Testis (tissue), 3 donors: Measurements from ENCODE around the gene UNC13D. TPM values are rescaled to one million over a fixed set of nuclear protein-coding genes. Genes with fewer than 3 reads are reported as not detected.
"Not testable (repeated sequence)": the region's sequence is repeated elsewhere in the genome, so short reads cannot be mapped to it uniquely, and the experiment has no call there.

ENCODE experiments used
- DNase-seq: peaks from one replicate; pipeline ENCODE4 v3.0.0-alpha.2; 2019
- H3K27ac ChIP-seq, 2 donors: fragments of 200-600 bp; sonication (generic); one replicate each; pipeline ENCODE4 v1.5.1; 2019
- H3K27me3 ChIP-seq: fragments of 200-600 bp; sonication (generic); one replicate; pipeline ENCODE4 v1.5.1; 2019
- H3K36me3 ChIP-seq: fragments of 200-600 bp; sonication (generic); one replicate; pipeline ENCODE4 v1.5.1; 2017; ENCODE audit warnings: low read depth; ENCODE audit errors: missing control alignments
- H3K4me1 ChIP-seq: fragments of 200-600 bp; sonication (generic); one replicate; pipeline ENCODE4 v1.5.1; 2019
- H3K4me3 ChIP-seq, 2 donors: fragments of 200-600 bp; sonication (generic); one replicate each; pipeline ENCODE4 v1.5.1; 2017 to 2019
- H3K9me3 ChIP-seq: fragments of 200-600 bp; sonication (generic); one replicate; pipeline ENCODE4 v1.5.1; 2017
- POLR2A ChIP-seq: fragments of 450-650 bp; IDR thresholded peaks from one replicate; pipeline ENCODE4 v1.6.1; 2017; ENCODE audit warnings: antibody characterized with exemption, mild to moderate bottlenecking, moderate library complexity
- WGBS, 2 donors: methylation state at CpG; one replicate each; pipeline ENCODE4 v1.1.5; 2018; 5-methylcytosine and 5-hydroxymethylcytosine counted together
- intact Hi-C: fragments of 100-400 bp; cut with DNase I; formaldehyde crosslinking; loops from one replicate; pipeline ENCODE4 v1.15.1; 2023; ENCODE audit warnings: low total_unique reads
- microRNA-seq, 2 donors: library from miRNA; unstranded; fragments of <30 nt; microRNA quantifications; one replicate each; pipeline ENCODE4, GENCODE V29; 2016; ENCODE audit warnings: borderline number of aligned reads in 2 of 2, borderline replicate concordance in 1 of 2
- polyA plus RNA-seq: library from polyadenylated mRNA; stranded (reverse); fragments of 350-450 nt; fragmentation: Illumina TruSeq; extraction: RNeasy Lipid Tissue Mini Kit (QIAGEN cat#74804); gene quantifications from one replicate; pipeline ENCODE4 v1.2.3, GENCODE V29; 2014; ENCODE audit warnings: low read depth, low replicate concordance; ENCODE audit not compliant: insufficient read depth
- total RNA-seq, 2 donors: library from RNA; depleted of rRNA; stranded (reverse); fragments of >200 nt; gene quantifications; one replicate each; pipeline ENCODE4 v1.2.3, GENCODE V29; 2016
- TF ChIP-seq, protein P1 (sequence below), 3 experiments: fragments of 450-650 bp in 2 of 3; fragments of 200-600 bp in 1 of 3; sonication (generic) in 1 of 3; IDR thresholded peaks; one replicate each; pipeline ENCODE4 v1.5.1; 2016 to 2019; ENCODE audit warnings: antibody characterized with exemption in 3 of 3, mild to moderate bottlenecking in 2 of 3, moderate library complexity in 1 of 3

UNC13D gene
- total and polyA plus RNA-seq, 3 donors from 2014 or later, result 10.2 to 20.4 (median 15.0) TPM

DNA sequence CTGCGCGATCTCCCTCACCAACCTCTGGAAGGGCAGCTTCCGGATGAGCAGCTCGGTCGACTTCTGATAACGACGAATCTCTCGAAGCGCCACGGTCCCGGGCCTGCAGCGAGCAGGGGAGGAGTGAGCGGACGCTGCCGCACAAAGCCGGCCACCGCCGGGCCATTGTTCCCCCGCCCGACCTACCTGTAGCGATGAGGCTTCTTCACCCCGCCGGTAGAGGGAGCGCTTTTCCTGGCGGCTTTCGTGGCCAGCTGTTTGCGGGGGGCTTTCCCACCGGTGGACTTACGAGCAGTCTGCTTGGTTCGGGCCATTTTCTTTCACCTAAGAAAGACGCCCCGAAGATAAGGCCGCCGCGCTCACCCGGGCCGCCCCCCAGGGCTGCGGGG, 65.3 kb downstream of the UNC13D start:
- intact Hi-C loops, result loop anchor here (10.0 kb wide), 1 partner anchor 66 kb away; the partner anchor contains the start of gene UNC13D
- no peaks in the 10 kb centered on the region for H3K27me3 ChIP-seq
- TF ChIP-seq, protein P1, sequence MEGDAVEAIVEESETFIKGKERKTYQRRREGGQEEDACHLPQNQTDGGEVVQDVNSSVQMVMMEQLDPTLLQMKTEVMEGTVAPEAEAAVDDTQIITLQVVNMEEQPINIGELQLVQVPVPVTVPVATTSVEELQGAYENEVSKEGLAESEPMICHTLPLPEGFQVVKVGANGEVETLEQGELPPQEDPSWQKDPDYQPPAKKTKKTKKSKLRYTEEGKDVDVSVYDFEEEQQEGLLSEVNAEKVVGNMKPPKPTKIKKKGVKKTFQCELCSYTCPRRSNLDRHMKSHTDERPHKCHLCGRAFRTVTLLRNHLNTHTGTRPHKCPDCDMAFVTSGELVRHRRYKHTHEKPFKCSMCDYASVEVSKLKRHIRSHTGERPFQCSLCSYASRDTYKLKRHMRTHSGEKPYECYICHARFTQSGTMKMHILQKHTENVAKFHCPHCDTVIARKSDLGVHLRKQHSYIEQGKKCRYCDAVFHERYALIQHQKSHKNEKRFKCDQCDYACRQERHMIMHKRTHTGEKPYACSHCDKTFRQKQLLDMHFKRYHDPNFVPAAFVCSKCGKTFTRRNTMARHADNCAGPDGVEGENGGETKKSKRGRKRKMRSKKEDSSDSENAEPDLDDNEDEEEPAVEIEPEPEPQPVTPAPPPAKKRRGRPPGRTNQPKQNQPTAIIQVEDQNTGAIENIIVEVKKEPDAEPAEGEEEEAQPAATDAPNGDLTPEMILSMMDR (IDR thresholded peaks at IDR 0.05), result peak; percentile 27 to 37 (median 34)
- TF ChIP-seq POLR2A, result no peak
- H3K36me3 ChIP-seq, result no peaks in the 10 kb centered on the region
- peak overlapping the region; percentile 99 for H3K4me3 ChIP-seq
- H3K9me3 ChIP-seq, result no peaks in the 10 kb centered on the region
- DNase-seq, result peak; percentile 55
- H3K27ac ChIP-seq, result peak overlapping the region; percentile 98 to 99
- H3K4me1 ChIP-seq, result peaks cover 26% of the 10 kb centered on the region
- WGBS, 2 donors, result 0% methylated on average over 37 of the region's 38 CpGs; no CpG with 5 or more reads in 1 of the 2 donors

DNA sequence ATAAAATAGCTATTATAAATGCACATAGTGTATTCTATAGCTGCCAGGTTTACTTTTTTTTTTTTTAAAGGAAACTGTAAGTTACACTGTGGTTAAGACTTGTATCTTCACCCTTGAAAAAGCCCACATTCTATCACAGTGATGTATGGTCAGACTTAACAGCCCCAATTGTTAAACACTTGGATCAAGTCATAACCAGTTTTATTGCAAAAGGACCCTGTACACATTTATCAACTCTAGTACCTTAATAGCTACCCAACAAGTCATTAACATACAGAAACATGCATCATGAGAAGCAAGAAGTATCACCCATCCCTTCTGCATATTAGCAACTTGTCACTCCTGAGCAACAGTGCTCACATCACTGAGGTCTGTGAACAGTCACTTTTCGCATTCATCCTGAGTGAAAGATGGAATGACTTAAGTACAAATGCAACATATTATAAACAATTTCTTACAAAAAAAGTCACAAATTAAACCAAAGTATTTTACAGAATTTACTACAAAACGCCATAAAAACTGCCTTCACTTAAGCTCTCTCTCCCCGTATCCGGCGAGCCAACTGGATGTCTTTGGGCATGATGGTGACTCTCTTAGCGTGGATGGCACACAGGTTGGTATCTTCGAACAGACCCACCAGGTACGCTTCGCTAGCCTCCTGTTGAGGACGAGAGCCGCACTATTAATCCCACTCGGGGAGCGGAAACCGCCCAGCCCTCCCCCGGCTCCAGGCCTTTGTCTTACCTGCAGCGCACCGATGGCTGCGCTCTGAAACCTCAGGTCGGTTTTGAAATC, 65.9 kb downstream of the UNC13D start:
- H3K9me3 ChIP-seq, DNase-seq, H3K36me3 ChIP-seq, H3K27me3 ChIP-seq: not testable (repeated sequence)
- intact Hi-C loops, result loop anchor here (10.0 kb wide), 1 partner anchor 67 kb away; the partner anchor contains the start of gene UNC13D
- Histone ChIP-seq H3K4me3 (peak overlapping the region; percentile 99), H3K27ac (peak overlapping the region; percentile 98 to 99), H3K4me1 (peaks cover 20% of the 10 kb centered on the region)
- WGBS, 2 donors, result 2% methylated on average over 16 to 19 of the region's 19 CpGs

DNA sequence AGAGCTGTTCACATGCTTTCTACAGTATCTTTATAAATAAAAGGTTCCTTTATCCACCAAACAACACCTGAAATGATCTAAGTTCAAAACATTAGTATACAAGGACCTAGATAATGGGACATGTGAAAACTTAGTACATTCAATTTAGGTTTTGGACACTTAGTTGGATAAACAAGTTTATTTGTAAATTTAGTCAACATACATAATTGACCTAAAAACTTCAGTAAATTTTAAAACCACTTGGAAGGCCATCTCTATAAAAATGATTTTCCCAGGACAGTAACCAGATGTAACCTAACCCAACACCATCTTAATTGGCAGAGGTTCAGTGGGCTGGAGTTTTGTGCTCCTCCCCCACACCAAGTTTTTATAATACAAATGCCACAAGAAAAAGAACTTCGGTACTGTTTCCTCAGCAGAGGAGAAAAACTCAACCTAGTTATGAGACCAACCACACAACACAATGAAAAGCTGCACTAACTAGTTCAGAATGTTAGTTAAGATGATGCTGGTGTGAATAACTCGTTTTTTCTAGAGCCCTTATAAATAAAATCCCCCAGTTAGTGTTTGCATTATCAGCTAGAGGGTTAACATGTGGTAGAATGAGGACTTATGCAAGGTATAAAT, 66.8 kb downstream of the UNC13D start:
- Histone ChIP-seq H3K4me1 (peaks cover 18% of the 10 kb centered on the region), H3K9me3 (no peaks in the 10 kb centered on the region), H3K27ac (peak overlapping the region; percentile 26 to 98), H3K4me3 (peak overlapping the region; percentile 99), H3K27me3 (no peaks in the 10 kb centered on the region), H3K36me3 (no peaks in the 10 kb centered on the region)
- 1 to 2% methylated on average over 2 of the region's 2 CpGs for WGBS, 2 donors
- DNase-seq, result no peak
- TF ChIP-seq, protein P1 (IDR thresholded peaks at IDR 0.05), result no peak
- no peak for TF ChIP-seq POLR2A
- intact Hi-C loops, result loop anchor here (10.0 kb wide), 1 partner anchor 67 kb away; the partner anchor contains the start of gene UNC13D

Small RNA genes within 50 kb of the gene (microRNA-seq; reads per million reads assigned to microRNA genes)
- gene MIR4738, result 1.4 to 2.1 reads per million in 2 donors

Other genes with a start within 250 kb of the UNC13D start
- 1 to 10 TPM; 2.0 TPM for gene SMIM5, start 211.0 kb downstream of the UNC13D start, total RNA-seq
- gene SMIM5, start 211.0 kb downstream of the UNC13D start, polyA plus RNA-seq, result 1.9 TPM
- gene RECQL5, start 177.2 kb downstream of the UNC13D start, total RNA-seq, result 10 to 100 TPM; 81.4 to 99.6 TPM
- 60.0 TPM for gene RECQL5, start 177.2 kb downstream of the UNC13D start, polyA plus RNA-seq
- 10 to 100 TPM; 86.9 to 95.9 TPM for gene SAP30BP, start 177.1 kb downstream of the UNC13D start, total RNA-seq
- gene SAP30BP, start 177.1 kb downstream of the UNC13D start, polyA plus RNA-seq, result 78.4 TPM
- gene ITGB4, start 122.9 kb downstream of the UNC13D start, total RNA-seq, result 10 to 100 TPM in 1 of 2 donors, 1 to 10 TPM in 1; 7.6 to 11.6 TPM
- 16.4 TPM for gene ITGB4, start 122.9 kb downstream of the UNC13D start, polyA plus RNA-seq
- 10 to 100 TPM; 31.9 to 50.7 TPM for gene GALK1, start 79.2 kb downstream of the UNC13D start, total RNA-seq
- 32.1 TPM for gene GALK1, start 79.2 kb downstream of the UNC13D start, polyA plus RNA-seq
- gene UNK, start 59.6 kb downstream of the UNC13D start, total RNA-seq, result 10 to 100 TPM; 57.2 to 76.0 TPM
- 66.7 TPM for gene UNK, start 59.6 kb downstream of the UNC13D start, polyA plus RNA-seq
- 100 to 1,000 TPM in 1 of 2 donors, 10 to 100 TPM in 1; 96.1 to 127 TPM for gene WBP2, start 10.9 kb upstream of the UNC13D start, total RNA-seq
- gene WBP2, start 10.9 kb upstream of the UNC13D start, polyA plus RNA-seq, result 217 TPM
- gene TRIM47, start 34.2 kb upstream of the UNC13D start, total RNA-seq, result 10 to 100 TPM; 43.5 to 48.6 TPM
- 18.3 TPM for gene TRIM47, start 34.2 kb upstream of the UNC13D start, polyA plus RNA-seq
- gene TRIM65, start 52.5 kb upstream of the UNC13D start, total RNA-seq, result 10 to 100 TPM; 23.4 to 25.5 TPM
- 8.6 TPM for gene TRIM65, start 52.5 kb upstream of the UNC13D start, polyA plus RNA-seq
- gene MRPL38, start 60.5 kb upstream of the UNC13D start, total RNA-seq, result 10 to 100 TPM; 88.2 to 88.7 TPM
- gene MRPL38, start 60.5 kb upstream of the UNC13D start, polyA plus RNA-seq, result 101 TPM
- 100 to 1,000 TPM in 1 of 2 donors, 10 to 100 TPM in 1; 81.1 to 119 TPM for gene FBF1, start 96.6 kb upstream of the UNC13D start, total RNA-seq
- gene FBF1, start 96.6 kb upstream of the UNC13D start, polyA plus RNA-seq, result 85.4 TPM
- 10 to 100 TPM; 64.1 to 77.7 TPM for gene ACOX1, start 134.8 kb upstream of the UNC13D start, total RNA-seq
- gene ACOX1, start 134.8 kb upstream of the UNC13D start, polyA plus RNA-seq, result 24.1 TPM
- gene TEN1, start 134.8 kb upstream of the UNC13D start, total RNA-seq, result 10 to 100 TPM; 15.4 to 17.8 TPM
- gene TEN1, start 134.8 kb upstream of the UNC13D start, polyA plus RNA-seq, result 19.5 TPM
- gene CDK3, start 156.5 kb upstream of the UNC13D start, total RNA-seq, result 10 to 100 TPM; 16.9 to 17.1 TPM
- 15.0 TPM for gene CDK3, start 156.5 kb upstream of the UNC13D start, polyA plus RNA-seq
- 1 to 10 TPM; 2.7 to 3.5 TPM for gene EVPL, start 182.9 kb upstream of the UNC13D start, total RNA-seq
- gene EVPL, start 182.9 kb upstream of the UNC13D start, polyA plus RNA-seq, result 1.2 TPM
- gene SRP68, start 228.1 kb upstream of the UNC13D start, total RNA-seq, result 10 to 100 TPM; 49.2 to 53.4 TPM
- gene SRP68, start 228.1 kb upstream of the UNC13D start, polyA plus RNA-seq, result 79.6 TPM
- 1 to 10 TPM in 1 of 2 donors, under 1 TPM in 1; 0.31 to 1.6 TPM for gene GALR2, start 230.4 kb upstream of the UNC13D start, total RNA-seq
- 0.47 TPM for gene GALR2, start 230.4 kb upstream of the UNC13D start, polyA plus RNA-seq
- gene ZACN, start 234.8 kb upstream of the UNC13D start, total RNA-seq, result under 1 TPM in 1 of 2 donors, not detected in 1; 0.31 TPM
- 0.13 TPM for gene ZACN, start 234.8 kb upstream of the UNC13D start, polyA plus RNA-seq